A549 (cell line): Measurements from ENCODE around the gene GOLPH3. TPM values are rescaled to one million over a fixed set of nuclear protein-coding genes. Genes with fewer than 3 reads are reported as not detected.
A peak's percentile ranks its signal among the peaks of the same experiment; 100 is the strongest.

ENCODE experiments used
- ATAC-seq, 2 experiments: fragments of 200-7000 bp in 1 of 2; fragments of >200 bp in 1 of 2; cut with Nextera tagmentation in 1 of 2; cut with Tn5 transposase in 1 of 2; 3 replicates each; pipeline versions ENCODE4 v1.8.0 to v1.9.1; 2018 to 2020; ENCODE audit warnings: mild to moderate bottlenecking in 1 of 2, moderate library complexity in 1 of 2
- CTCF ChIA-PET: fragments of 300-600 bp; sonication (Branson Sonifier 250); formaldehyde crosslinking; extraction: SDS; loops from one replicate; lab custom pipeline; 2021; ENCODE audit warnings: antibody characterized with exemption, inconsistent platforms; lab: Yijun Ruan, JAX
- POLR2A ChIA-PET: fragments of 350-600 bp; formaldehyde crosslinking; extraction: SDS; loops from one replicate; lab custom pipeline; 2021; ENCODE audit warnings: antibody characterized with exemption, inconsistent platforms; lab: Yijun Ruan, JAX
- DNase-seq, 2 experiments: peaks; one replicate each; pipeline versions ENCODE4 v3.0.0 to v3.0.0-alpha.2; 2011 to 2016; ENCODE audit warnings: low read depth in 1 of 2, low spot score in 1 of 2
- FAIRE-seq: peaks from 2 replicates; lab custom pipeline; 2011; peaks lifted over from hg19 to GRCh38; lab: Jason Lieb, UNC
- H3K27ac ChIP-seq, 2 experiments: fragments of >200 bp; sonication (Bioruptor Twin); formaldehyde crosslinking; 3 replicates each; pipeline ENCODE4 v1.5.1; 2016 to 2017
- H3K4me1 ChIP-seq: fragments of >200 bp; sonication (Bioruptor Twin); formaldehyde crosslinking; 3 replicates; pipeline ENCODE4 v1.6.1; 2016
- H3K4me2 ChIP-seq: fragments of >200 bp; sonication (Bioruptor Twin); formaldehyde crosslinking; 3 replicates; pipeline ENCODE4 v1.6.1; 2016
- H3K4me3 ChIP-seq: fragments of >200 bp; sonication (Bioruptor Twin); formaldehyde crosslinking; 3 replicates; pipeline ENCODE4 v1.5.1; 2016
- H3K9me3 ChIP-seq: fragments of >200 bp; sonication (Bioruptor Twin); formaldehyde crosslinking; 3 replicates; pipeline ENCODE4 v1.6.1; 2016
- BCL3 ChIP-seq: fragments of >200 bp; sonication (Bioruptor Twin); formaldehyde crosslinking; IDR thresholded peaks from 3 replicates; pipeline ENCODE4 v1.6.1; 2016
- CBX8 ChIP-seq: fragments of 200-600 bp; sonication (generic); IDR thresholded peaks from 2 replicates; pipeline ENCODE4 v1.6.1; 2016
- CEBPB ChIP-seq, 2 experiments: fragments of >200 bp in 1 of 2; sonication (Bioruptor Twin) in 1 of 2; formaldehyde crosslinking in 1 of 2; IDR thresholded peaks; 2 replicates each; pipeline ENCODE4 v1.6.1; 2012 to 2016
- CTCF ChIP-seq: fragments of >200 bp; sonication (Bioruptor Twin); formaldehyde crosslinking; IDR thresholded peaks from 3 replicates; pipeline ENCODE4 v1.5.1; 2016
- EHF ChIP-seq: fragments of 250-450 bp; sonication (Bioruptor Pico); IDR thresholded peaks from 2 replicates; pipeline ENCODE4 v1.5.0; 2020; ENCODE audit warnings: mild to moderate bottlenecking
- EP300 ChIP-seq, 2 experiments: fragments of >200 bp; sonication (Bioruptor Twin); formaldehyde crosslinking; IDR thresholded peaks; 2 replicates in 1 of 2; 3 replicates in 1 of 2; pipeline ENCODE4 v1.6.1; 2016 to 2017
- ESRRA ChIP-seq: fragments of 150-350 bp; IDR thresholded peaks from 2 replicates; pipeline ENCODE4 v1.6.1; 2014; ENCODE audit warnings: mild to moderate bottlenecking, low read length, borderline replicate concordance
- HDAC2 ChIP-seq: fragments of 200-600 bp; sonication (generic); IDR thresholded peaks from 2 replicates; pipeline ENCODE4 v1.6.1; 2016
- HEYL ChIP-seq: fragments of 250-450 bp; sonication (Bioruptor Pico); IDR thresholded peaks from 2 replicates; pipeline ENCODE4 v1.8.0; 2021; ENCODE audit warnings: mild to moderate bottlenecking, moderate library complexity
- HMGXB4 ChIP-seq: fragments of 250-450 bp; sonication (Bioruptor Pico); IDR thresholded peaks from 2 replicates; pipeline ENCODE4 v1.5.0; 2021; ENCODE audit warnings: mild to moderate bottlenecking, moderate library complexity, borderline replicate concordance
- HOXB13 ChIP-seq: fragments of 250-450 bp; sonication (Bioruptor Pico); IDR thresholded peaks from 2 replicates; pipeline ENCODE4 v1.5.0; 2020; ENCODE audit warnings: low read depth, mild to moderate bottlenecking, moderate library complexity
- MAFK ChIP-seq: fragments of 450-650 bp; IDR thresholded peaks from 2 replicates; pipeline ENCODE4 v1.6.1; 2014; ENCODE audit not compliant: partially characterized antibody
- MAX ChIP-seq: IDR thresholded peaks from 2 replicates; pipeline ENCODE4 v1.6.1; 2012
- MYC ChIP-seq: IDR thresholded peaks from 2 replicates; pipeline ENCODE4 v1.6.1; 2012; ENCODE audit warnings: mild to moderate bottlenecking, inconsistent platforms, low read length, improper control_type of control experiment, borderline replicate concordance
- NFE2L2 ChIP-seq: fragments of 150-350 bp; conservative IDR thresholded peaks from 2 replicates; pipeline ENCODE4 v1.6.1; 2014; ENCODE audit warnings: low read length
- NPAS2 ChIP-seq: fragments of 250-450 bp; sonication (Bioruptor Pico); IDR thresholded peaks from 2 replicates; pipeline ENCODE4 v1.8.0; 2022; ENCODE audit warnings: mild to moderate bottlenecking, moderate library complexity, borderline replicate concordance
- NR3C1 ChIP-seq: fragments of >200 bp; sonication (Bioruptor Twin); formaldehyde crosslinking; IDR thresholded peaks from 3 replicates; pipeline ENCODE4 v1.6.1; 2017
- PHF8 ChIP-seq: fragments of 200-600 bp; sonication (generic); IDR thresholded peaks from 2 replicates; pipeline ENCODE4 v1.6.1; 2016; ENCODE audit warnings: low read depth, mild to moderate bottlenecking, antibody characterized with exemption, moderate library complexity, borderline replicate concordance
- RCOR1 ChIP-seq: fragments of 150-350 bp; IDR thresholded peaks from 2 replicates; pipeline ENCODE4 v1.6.1; 2014; ENCODE audit warnings: antibody characterized with exemption, low read length, low read depth
- SREBF2 ChIP-seq: fragments of 450-650 bp; IDR thresholded peaks from 2 replicates; pipeline ENCODE4 v1.6.1; 2014; ENCODE audit warnings: mild to moderate bottlenecking, moderate library complexity
- TFCP2L1 ChIP-seq: fragments of 250-450 bp; sonication (Bioruptor Pico); IDR thresholded peaks from 2 replicates; pipeline ENCODE4 v1.5.0; 2021; ENCODE audit warnings: mild to moderate bottlenecking
- ZFP36 ChIP-seq: fragments of 450-650 bp; IDR thresholded peaks from 2 replicates; pipeline ENCODE4 v1.6.1; 2014; ENCODE audit warnings: borderline replicate concordance; ENCODE audit not compliant: partially characterized antibody
- ZNF302 ChIP-seq: fragments of 250-450 bp; sonication (Bioruptor Pico); IDR thresholded peaks from 2 replicates; pipeline ENCODE4 v1.9.0; 2021; ENCODE audit warnings: inconsistent platforms, mild to moderate bottlenecking, moderate library complexity
- WGBS: methylation state at CpG from one replicate; pipeline ENCODE4 v1.1.6; 2017; ENCODE audit errors: missing lambda C conversion rate; 5-methylcytosine and 5-hydroxymethylcytosine counted together
- polyA plus RNA-seq, 4 experiments: library from polyadenylated mRNA; depleted of rRNA in 3 of 4; stranded (reverse); fragments of >200 nt; fragmentation: RNase III in 1 of 4; extraction: RNeasy Plus Mini Kit Qiagen cat#74134 plus additional on column Dnase treatment in 1 of 4; gene quantifications; 2 replicates in 3 of 4; 3 replicates in 1 of 4; pipeline ENCODE4 v1.2.3, GENCODE V29; 2011 to 2017

The GOLPH3 gene
- polyA plus RNA-seq, 2 of the 4 experiments (the other 2 are of a cell fraction) = 57.8 to 78.7 TPM

DNA sequence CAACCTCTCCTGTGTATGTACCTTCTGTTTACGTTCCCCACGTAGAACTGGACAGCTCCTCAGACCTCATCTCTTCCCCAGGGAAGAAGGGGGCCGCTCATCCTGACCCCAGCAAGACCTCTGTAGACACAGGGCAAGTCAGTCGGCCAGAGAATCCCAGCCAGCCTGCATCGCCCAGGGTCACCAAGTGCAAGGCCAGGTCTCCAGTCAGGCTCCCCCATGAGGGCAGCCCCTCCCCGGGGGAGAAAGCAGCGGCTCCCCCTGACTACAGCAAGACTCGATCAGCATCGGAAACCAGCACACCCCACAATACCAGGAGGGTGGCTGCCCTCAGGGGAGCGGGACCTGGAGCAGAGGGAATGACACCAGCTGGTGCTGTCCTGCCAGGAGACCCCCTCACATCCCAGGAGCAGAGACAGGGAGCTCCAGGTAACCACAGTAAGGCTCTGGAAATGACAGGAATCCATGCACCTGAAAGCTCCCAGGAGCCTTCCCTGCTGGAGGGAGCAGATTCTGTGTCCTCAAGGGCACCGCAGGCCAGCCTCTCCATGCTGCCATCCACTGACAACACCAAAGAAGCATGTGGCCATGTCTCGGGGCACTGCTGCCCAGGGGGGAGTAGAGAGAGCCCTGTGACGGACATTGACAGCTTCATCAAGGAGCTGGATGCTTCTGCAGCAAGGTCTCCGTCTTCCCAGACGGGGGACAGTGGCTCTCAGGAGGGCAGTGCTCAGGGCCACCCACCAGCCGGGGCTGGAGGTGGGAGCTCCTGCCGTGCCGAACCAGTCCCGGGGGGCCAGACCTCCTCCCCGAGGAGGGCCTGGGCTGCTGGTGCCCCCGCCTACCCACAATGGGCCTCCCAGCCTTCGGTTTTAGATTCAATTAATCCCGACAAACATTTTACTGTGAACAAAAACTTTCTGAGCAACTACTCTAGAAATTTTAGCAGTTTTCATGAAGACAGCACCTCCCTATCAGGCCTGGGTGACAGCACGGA lies 86.7 kb downstream of the GOLPH3 start:
- Histone ChIP-seq H3K9me3 (no peaks in the 10 kb centered on the region), H3K4me2 (no peak overlapping the region), H3K27ac (no peak overlapping the region), H3K4me3 (no peak overlapping the region), H3K4me1 (no peaks in the 10 kb centered on the region)
- no peak for DNase-seq
- CTCF ChIA-PET = interaction anchor here (1.0 to 4.4 kb wide), 6 partner anchors 9 to 449 kb away, joined by 3 to 26 read pairs (median 4); partner anchors contain the start of gene PDZD2
- TF ChIP-seq MAFK = no peak
- TF ChIP-seq PHF8 = no peak
- no peak for TF ChIP-seq RCOR1
- no peak for TF ChIP-seq CBX8
- TF ChIP-seq NFE2L2 = no peak
- no peak for TF ChIP-seq NPAS2
- TF ChIP-seq HEYL = no peak
- no peak for TF ChIP-seq SREBF2
- TF ChIP-seq TFCP2L1 (CRISPR knock-in tag) = no peak
- TF ChIP-seq ZNF302 (CRISPR knock-in tag) = no peak
- no peak for TF ChIP-seq HOXB13
- no peak for TF ChIP-seq EHF (CRISPR knock-in tag)
- TF ChIP-seq CEBPB (IDR thresholded peaks at IDR 0.05) = no peak
- no peak for TF ChIP-seq ZFP36
- TF ChIP-seq ESRRA = no peak
- no peak for TF ChIP-seq HMGXB4 (CRISPR knock-in tag)
- no peak for TF ChIP-seq EP300 (IDR thresholded peaks at IDR 0.05)
- TF ChIP-seq NR3C1 = no peak
- TF ChIP-seq MAX = no peak
- no peak for TF ChIP-seq CTCF
- 0 out of 6 replicates have a peak, but pooled peaks of 1 of the 2 experiments have one; percentile 17 for ATAC-seq
- POLR2A ChIA-PET = no interaction called here
- no peak for FAIRE-seq
- WGBS = 73% methylated on average over 20 of the region's 24 CpGs

DNA sequence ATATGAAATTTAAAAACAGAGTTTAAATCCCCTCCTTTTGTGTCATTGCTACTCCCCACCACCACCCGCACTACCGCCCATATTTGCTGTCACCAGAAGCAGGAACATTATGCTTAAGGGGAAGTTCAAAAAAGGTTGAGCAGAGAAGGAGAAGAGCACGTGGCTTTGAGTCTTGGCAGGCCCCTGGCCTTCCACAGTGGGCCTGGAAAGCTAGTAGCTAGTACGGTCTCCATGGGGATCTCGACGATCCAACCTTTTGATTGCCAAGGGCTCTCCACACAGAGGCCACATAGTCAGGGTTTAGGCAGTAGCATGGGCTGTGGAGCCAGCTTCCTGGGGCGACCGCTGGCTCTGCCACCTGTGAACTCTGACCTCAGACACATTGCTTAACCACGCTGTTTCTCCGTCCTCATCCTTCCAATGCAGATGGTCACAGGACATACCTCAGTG lies 90.1 kb downstream of the GOLPH3 start:
- no peaks in the 10 kb centered on the region for H3K9me3 ChIP-seq
- no peak for FAIRE-seq
- H3K4me2 ChIP-seq = no peak overlapping the region
- TF ChIP-seq CEBPB (IDR thresholded peaks at IDR 0.05) (no peak), BCL3 (no peak), HDAC2 (no peak), MYC (no peak), HOXB13 (no peak), PHF8 (no peak)
- TF ChIP-seq, all 56 proteins: peak for 0
- Histone ChIP-seq H3K4me1 (no peaks in the 10 kb centered on the region), H3K27ac (no peak overlapping the region), H3K4me3 (no peak overlapping the region)
- ATAC-seq (0 out of 6 replicates have a peak, but pooled peaks of 1 of the 2 experiments have one; percentile 33), DNase-seq (no peak)
- ChIA-PET CTCF (interaction anchor here (1.7 to 14.1 kb wide), 3 partner anchors 9 to 495 kb away, joined by 3 to 241 read pairs (median 7); no protein-coding TSS in a partner anchor), POLR2A (no interaction called here)
- WGBS = 80% methylated on average over 10 of the region's 10 CpGs
